Neuronal stem cell (in vitro differentiated cells): ENCODE results near the gene TMEM87B.

ENCODE experiments used
- DNase-seq: peaks from one replicate; pipeline ENCODE4 v3.0.0-alpha.2; 2013; ENCODE audit warnings: low spot score
- H2AFZ ChIP-seq: one replicate; pipeline ENCODE4 v1.6.1; 2013; ENCODE audit warnings: mild to moderate bottlenecking, low read length, inconsistent platforms
- H2AK5ac ChIP-seq: 2 replicates; pipeline ENCODE4 v1.6.1; 2013; ENCODE audit warnings: low read depth, mild to moderate bottlenecking, inconsistent platforms, low read length, moderate library complexity, mixed read lengths
- H2BK120ac ChIP-seq: 2 replicates; pipeline ENCODE4 v1.6.1; 2013; ENCODE audit warnings: low read depth, mild to moderate bottlenecking, inconsistent platforms, low read length, moderate library complexity, mixed read lengths
- H2BK12ac ChIP-seq: one replicate; pipeline ENCODE4 v1.6.1; 2013; ENCODE audit warnings: low read length, inconsistent platforms
- H2BK15ac ChIP-seq: 2 replicates; pipeline ENCODE4 v1.6.1; 2013; ENCODE audit warnings: mild to moderate bottlenecking, low read length, inconsistent platforms, mixed read lengths
- H2BK5ac ChIP-seq: one replicate; pipeline ENCODE4 v1.6.1; 2013; ENCODE audit warnings: inconsistent platforms, mild to moderate bottlenecking, low read length, moderate library complexity
- H3K14ac ChIP-seq: one replicate; pipeline ENCODE4 v1.6.1; 2013; ENCODE audit warnings: low read length, inconsistent platforms
- H3K18ac ChIP-seq: 2 replicates; pipeline ENCODE4 v1.6.1; 2013; ENCODE audit warnings: low read length, inconsistent platforms
- H3K23ac ChIP-seq: 2 replicates; pipeline ENCODE4 v1.6.1; 2013; ENCODE audit warnings: low read depth, mild to moderate bottlenecking, mixed read lengths, low read length, inconsistent platforms; ENCODE audit not compliant: poor library complexity
- H3K27ac ChIP-seq: replicated peaks from 3 replicates; pipeline ENCODE4 v1.5.1; 2013; ENCODE audit warnings: low read length, inconsistent platforms
- H3K27me3 ChIP-seq, 3 experiments: 2 replicates each; pipeline ENCODE4 v1.6.1; 2013; ENCODE audit warnings: low read length in 3 of 3, mild to moderate bottlenecking in 2 of 3, inconsistent platforms in 1 of 3, low read depth in 1 of 3, mixed read lengths in 1 of 3, moderate library complexity in 1 of 3; ENCODE audit not compliant: control insufficient read depth in 3 of 3, insufficient read depth in 3 of 3
- H3K36me3 ChIP-seq, 2 donors: replicated peaks in 1 of 2; 2 replicates each; pipeline ENCODE4 v1.6.1; 2013; ENCODE audit warnings: low read length in 2 of 2; ENCODE audit not compliant: control insufficient read depth in 2 of 2, insufficient read depth in 2 of 2
- H3K4ac ChIP-seq: 2 replicates; pipeline ENCODE4 v1.6.1; 2013; ENCODE audit warnings: inconsistent platforms, mild to moderate bottlenecking, low read length, moderate library complexity
- H3K4me1 ChIP-seq, 2 donors: 1 replicate in 1 of 2; 2 replicates in 1 of 2; pipeline ENCODE4 v1.6.1; 2013; ENCODE audit warnings: low read length in 2 of 2, low read depth in 1 of 2; ENCODE audit not compliant: control insufficient read depth in 2 of 2, insufficient read depth in 1 of 2
- H3K4me2 ChIP-seq: one replicate; pipeline ENCODE4 v1.6.1; 2013; ENCODE audit warnings: mild to moderate bottlenecking, low read length, inconsistent platforms; ENCODE audit not compliant: insufficient read depth, poor library complexity, severe bottlenecking
- H3K4me3 ChIP-seq, 2 donors: 2 replicates each; pipeline ENCODE4 v1.5.1; 2013; ENCODE audit warnings: low read length in 2 of 2, mild to moderate bottlenecking in 2 of 2, inconsistent platforms in 1 of 2, moderate library complexity in 1 of 2
- H3K79me1 ChIP-seq: one replicate; pipeline ENCODE4 v1.6.1; 2013; ENCODE audit warnings: low read depth, mild to moderate bottlenecking, inconsistent platforms, low read length, moderate library complexity
- H3K9ac ChIP-seq: one replicate; pipeline ENCODE4 v1.6.1; 2013; ENCODE audit warnings: mild to moderate bottlenecking, low read depth, low read length, inconsistent platforms; ENCODE audit not compliant: poor library complexity
- H3K9me3 ChIP-seq, 2 donors: replicated peaks in 1 of 2; 2 replicates each; pipeline versions ENCODE3 to v1.6.1; 2013; ENCODE audit warnings: low read length in 2 of 2, mild to moderate bottlenecking in 2 of 2, inconsistent platforms in 1 of 2, low read depth in 1 of 2, mixed read lengths in 1 of 2, moderate library complexity in 1 of 2; ENCODE audit not compliant: control insufficient read depth in 2 of 2, insufficient read depth in 1 of 2
- H4K8ac ChIP-seq: one replicate; pipeline ENCODE4 v1.6.1; 2013; ENCODE audit warnings: low read depth, mild to moderate bottlenecking, inconsistent platforms, low read length, moderate library complexity
- H4K91ac ChIP-seq: one replicate; pipeline ENCODE4 v1.6.1; 2013; ENCODE audit warnings: low read length, low read depth, mild to moderate bottlenecking, inconsistent platforms; ENCODE audit not compliant: poor library complexity
- WGBS, 2 donors: extraction: QIAGEN DNeasy Blood & Tissue Kit; methylation state at CpG; one replicate each; pipeline ENCODE4 v1.1.7; 2013; ENCODE audit warnings: missing lambda C conversion rate in 2 of 2, mixed read lengths in 1 of 2; ENCODE audit not compliant: insufficient read length in 2 of 2, insufficient replicate concordance in 1 of 2; ENCODE audit errors: extremely low coverage in 2 of 2; 5-methylcytosine and 5-hydroxymethylcytosine counted together

Gene TMEM87B

GRCh38 chr2:112008910-112009485, 46.1 kb upstream of the TMEM87B start:
- H3K4me1 ChIP-seq: no peaks in the 10 kb centered on the region
- no peaks in the 10 kb centered on the region for H3K9me3 ChIP-seq
- H2AFZ ChIP-seq: no peak overlapping the region
- no peak overlapping the region for H2AK5ac ChIP-seq
- H3K36me3 ChIP-seq: peaks cover 2 to 19% of the 10 kb centered on the region in 2 donors
- no peak overlapping the region for H3K9ac ChIP-seq
- H3K18ac ChIP-seq: no peak overlapping the region
- no peak overlapping the region for H3K4me3 ChIP-seq
- H4K91ac ChIP-seq: no peak overlapping the region
- no peak overlapping the region for H2BK5ac ChIP-seq
- no peak overlapping the region for H2BK12ac ChIP-seq
- H2BK15ac ChIP-seq: no peak overlapping the region
- H2BK120ac ChIP-seq: no peak overlapping the region
- no peak overlapping the region for H3K4ac ChIP-seq
- H3K23ac ChIP-seq: no peak overlapping the region
- WGBS, 2 donors: no CpG with 5 or more reads among the region's 2 CpGs
- no peaks in the 10 kb centered on the region for H3K79me1 ChIP-seq
- H4K8ac ChIP-seq: no peak overlapping the region
- H3K27me3 ChIP-seq: no peaks in the 10 kb centered on the region
- H3K4me2 ChIP-seq: no peak overlapping the region
- no peak overlapping the region for H3K14ac ChIP-seq
- H3K27ac ChIP-seq: no peak overlapping the region
- no peak for DNase-seq

- Histone ChIP-seq H3K4me2 (no peak overlapping the region), H3K9ac (no peak overlapping the region), H3K14ac (no peak overlapping the region), H4K8ac (no peak overlapping the region), H4K91ac (no peak overlapping the region), H3K4me3 (no peak overlapping the region), H3K18ac (no peak overlapping the region), H3K36me3 (peaks cover 2 to 19% of the 10 kb centered on the region in 2 donors), H3K27me3 (no peaks in the 10 kb centered on the region), H2BK5ac (no peak overlapping the region), H3K4ac (no peak overlapping the region), H3K23ac (no peak overlapping the region), H2BK15ac (no peak overlapping the region), H3K79me1 (no peaks in the 10 kb centered on the region), H2BK12ac (no peak overlapping the region), H2AK5ac (no peak overlapping the region), H2BK120ac (no peak overlapping the region), H2AFZ (no peak overlapping the region), H3K4me1 (no peaks in the 10 kb centered on the region), H3K9me3 (no peaks in the 10 kb centered on the region), H3K27ac (no peak overlapping the region)
- no CpG with 5 or more reads among the region's 10 CpGs for WGBS, 2 donors
- DNase-seq: no peak
These were observed 44.3 kb upstream of the TMEM87B start for GRCh38 chr2:112010751-112011150.

DNA sequence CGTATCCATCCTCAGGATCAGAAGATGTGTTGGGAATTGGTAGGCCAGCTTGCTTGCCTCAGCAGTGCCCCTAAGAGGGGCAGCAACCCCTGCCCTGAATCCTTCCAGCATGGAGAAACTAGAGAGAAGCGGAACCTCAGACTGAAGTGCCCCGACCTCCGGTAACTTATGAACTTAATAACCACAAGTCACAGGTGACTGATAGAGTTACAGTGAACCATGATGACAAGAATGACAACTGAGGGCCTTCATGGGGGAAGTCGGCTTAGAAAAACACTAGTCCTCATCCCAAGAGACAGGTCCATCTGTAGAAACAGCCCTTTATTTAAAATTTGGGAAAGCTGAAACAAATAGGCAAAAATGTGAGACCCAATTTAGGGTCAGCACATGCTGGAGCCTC, 42.5 kb upstream of the TMEM87B start:
- no peaks in the 10 kb centered on the region for H3K9me3 ChIP-seq
- H3K14ac ChIP-seq: no peak overlapping the region
- WGBS, 2 donors: no CpG with 5 or more reads among the region's 5 CpGs
- no peak overlapping the region for H2AK5ac ChIP-seq
- no peaks in the 10 kb centered on the region for H3K4me1 ChIP-seq
- H3K9ac ChIP-seq: no peak overlapping the region
- no peak for DNase-seq
- peaks cover 2 to 19% of the 10 kb centered on the region in 2 donors for H3K36me3 ChIP-seq
- H2AFZ ChIP-seq: no peak overlapping the region
- H2BK5ac ChIP-seq: no peak overlapping the region
- H2BK120ac ChIP-seq: no peak overlapping the region
- no peak overlapping the region for H3K23ac ChIP-seq
- no peak overlapping the region for H3K18ac ChIP-seq
- no peak overlapping the region for H3K4me2 ChIP-seq
- no peak overlapping the region for H2BK15ac ChIP-seq
- no peaks in the 10 kb centered on the region for H3K27me3 ChIP-seq
- H3K4ac ChIP-seq: no peak overlapping the region
- no peak overlapping the region for H3K4me3 ChIP-seq
- no peak overlapping the region for H4K8ac ChIP-seq
- no peak overlapping the region for H3K27ac ChIP-seq
- no peak overlapping the region for H4K91ac ChIP-seq
- H3K79me1 ChIP-seq: no peaks in the 10 kb centered on the region
- H2BK12ac ChIP-seq: no peak overlapping the region

DNA sequence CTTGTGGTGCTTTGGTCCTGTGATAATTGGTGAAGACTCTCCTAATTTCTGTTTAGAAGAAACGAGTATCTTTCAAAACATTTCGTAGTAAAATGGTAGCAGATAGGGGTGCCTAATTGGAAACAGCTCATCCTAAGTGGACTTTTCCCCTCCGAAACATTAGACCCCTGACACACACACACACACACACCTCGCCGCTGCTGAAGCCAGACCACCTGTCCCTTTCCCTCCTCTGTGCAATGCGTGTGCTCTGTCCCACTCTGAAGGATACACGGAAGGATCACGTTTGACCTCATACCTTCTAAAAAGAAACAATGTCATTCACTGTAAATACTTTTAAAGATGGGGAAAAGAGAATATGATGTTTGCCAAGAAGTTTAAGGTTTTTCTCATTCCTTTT, 36.2 kb upstream of the TMEM87B start:
- Histone ChIP-seq H3K27ac (no peak overlapping the region), H3K4me2 (no peak overlapping the region)
- whole genome bisulfite sequencing, 2 donors: no CpG with 5 or more reads among the region's 8 CpGs

More for the DNA sequence above, 36.2 kb upstream of the TMEM87B start:
- Histone ChIP-seq H3K4me3 (no peak overlapping the region), H3K4me1 (peaks cover 0 to 4% of the 10 kb centered on the region in 2 donors), H4K91ac (no peak overlapping the region), H2AFZ (no peak overlapping the region), H3K9me3 (no peaks in the 10 kb centered on the region), H3K14ac (no peak overlapping the region), H3K4ac (no peak overlapping the region), H3K27me3 (no peaks in the 10 kb centered on the region), H2BK120ac (no peak overlapping the region), H3K23ac (no peak overlapping the region), H2AK5ac (no peak overlapping the region), H3K36me3 (no peaks in the 10 kb centered on the region), H2BK12ac (no peak overlapping the region), H3K79me1 (no peaks in the 10 kb centered on the region), H2BK15ac (no peak overlapping the region), H4K8ac (no peak overlapping the region), H3K18ac (no peak overlapping the region), H3K9ac (no peak overlapping the region), H2BK5ac (no peak overlapping the region)
- no peak for DNase-seq
